HEK293T (cell line): Measurements from ENCODE around the gene THSD4.

Experiments
- CTCF ChIA-PET: fragments of 350-600 bp; formaldehyde crosslinking; extraction: SDS; loops from one replicate; lab custom pipeline; 2021; ENCODE audit warnings: antibody characterized with exemption, inconsistent platforms; lab: Yijun Ruan, JAX
- POLR2A ChIA-PET: fragments of 350-600 bp; formaldehyde crosslinking; extraction: SDS; loops from one replicate; lab custom pipeline; 2020; ENCODE audit warnings: antibody characterized with exemption, inconsistent platforms; lab: Yijun Ruan, JAX
- DNase-seq: peaks from one replicate; pipeline ENCODE4 v3.0.0; 2012; ENCODE audit warnings: mixed read lengths; ENCODE audit errors: extremely low spot score
- ARNT ChIP-seq: fragments of 450-650 bp; IDR thresholded peaks from 2 replicates; pipeline ENCODE4 v1.6.1; 2017; ENCODE audit warnings: mild to moderate bottlenecking
- BHLHE40 ChIP-seq: fragments of 450-650 bp; IDR thresholded peaks from 2 replicates; pipeline ENCODE4 v1.6.1; 2016; ENCODE audit warnings: mild to moderate bottlenecking, moderate library complexity, borderline replicate concordance
- CTBP1 ChIP-seq: fragments of 450-650 bp; IDR thresholded peaks from 2 replicates; pipeline ENCODE4 v1.6.1; 2016; ENCODE audit warnings: borderline replicate concordance
- ELF4 ChIP-seq: fragments of 450-650 bp; IDR thresholded peaks from 2 replicates; pipeline ENCODE4 v1.6.1; 2017; ENCODE audit warnings: antibody characterized with exemption
- FOXA1 ChIP-seq: fragments of 450-650 bp; IDR thresholded peaks from 2 replicates; pipeline ENCODE4 v1.6.1; 2016; ENCODE audit warnings: mild to moderate bottlenecking
- FOXK2 ChIP-seq: fragments of 450-650 bp; IDR thresholded peaks from 2 replicates; pipeline ENCODE4 v1.6.1; 2016; ENCODE audit warnings: mild to moderate bottlenecking
- FOXM1 ChIP-seq: fragments of 450-650 bp; IDR thresholded peaks from 2 replicates; pipeline ENCODE4 v1.6.1; 2017; ENCODE audit warnings: mild to moderate bottlenecking, borderline replicate concordance
- HDGF ChIP-seq: fragments of 450-650 bp; IDR thresholded peaks from 2 replicates; pipeline ENCODE4 v1.6.1; 2017; ENCODE audit warnings: antibody characterized with exemption, borderline replicate concordance
- L3MBTL2 ChIP-seq: fragments of 450-650 bp; conservative IDR thresholded peaks from 2 replicates; pipeline ENCODE4 v1.6.1; 2016; ENCODE audit warnings: mild to moderate bottlenecking
- LEF1 ChIP-seq: fragments of 450-650 bp; IDR thresholded peaks from 2 replicates; pipeline ENCODE4 v1.6.1; 2017; ENCODE audit warnings: mild to moderate bottlenecking, borderline replicate concordance
- NFRKB ChIP-seq: fragments of 450-650 bp; IDR thresholded peaks from 2 replicates; pipeline ENCODE4 v1.6.1; 2016; ENCODE audit warnings: mild to moderate bottlenecking, moderate library complexity
- SP1 ChIP-seq: fragments of 450-650 bp; IDR thresholded peaks from 2 replicates; pipeline ENCODE4 v1.6.1; 2017
- SUZ12 ChIP-seq: fragments of 450-650 bp; IDR thresholded peaks from 2 replicates; pipeline ENCODE4 v1.6.1; 2016; ENCODE audit warnings: mild to moderate bottlenecking
- TARDBP ChIP-seq: fragments of 450-650 bp; IDR thresholded peaks from 2 replicates; pipeline ENCODE4 v1.6.1; 2016
- ZNF384 ChIP-seq: fragments of 450-650 bp; IDR thresholded peaks from 2 replicates; pipeline ENCODE4 v1.6.1; 2016
- TF ChIP-seq, protein P1 (sequence below): fragments of 450-650 bp; IDR thresholded peaks from 2 replicates; pipeline ENCODE4 v1.6.1; 2016

Gene THSD4

GRCh38 chr15:71809346-71809745, 694.1 kb downstream of the THSD4 start:
- POLR2A ChIA-PET, result no interaction called here
- DNase-seq, result no peak
- CTCF ChIA-PET, result no interaction called here
- TF ChIP-seq L3MBTL2 (no peak), TARDBP (no peak), LEF1 (no peak), ARNT (no peak), FOXM1 (no peak), CTBP1 (no peak), ZNF384 (no peak), SP1 (no peak), FOXK2 (no peak), BHLHE40 (no peak), NFRKB (no peak), HDGF (no peak)

GRCh38 chr15:71810256-71811035, 695.2 kb downstream of the THSD4 start, which contains the start of gene NR2E3:
Gene NR2E3 (plus strand): TSS chr15:71810554. CDS start chr15:71810744, 190 bp downstream.
- DNase-seq, result no peak
- POLR2A ChIA-PET, result no interaction called here
- TF ChIP-seq ARNT (no peak), CTBP1 (no peak), SP1 (no peak), FOXK2 (no peak), TARDBP (no peak), FOXA1 (no peak)
- TF ChIP-seq, protein P1, sequence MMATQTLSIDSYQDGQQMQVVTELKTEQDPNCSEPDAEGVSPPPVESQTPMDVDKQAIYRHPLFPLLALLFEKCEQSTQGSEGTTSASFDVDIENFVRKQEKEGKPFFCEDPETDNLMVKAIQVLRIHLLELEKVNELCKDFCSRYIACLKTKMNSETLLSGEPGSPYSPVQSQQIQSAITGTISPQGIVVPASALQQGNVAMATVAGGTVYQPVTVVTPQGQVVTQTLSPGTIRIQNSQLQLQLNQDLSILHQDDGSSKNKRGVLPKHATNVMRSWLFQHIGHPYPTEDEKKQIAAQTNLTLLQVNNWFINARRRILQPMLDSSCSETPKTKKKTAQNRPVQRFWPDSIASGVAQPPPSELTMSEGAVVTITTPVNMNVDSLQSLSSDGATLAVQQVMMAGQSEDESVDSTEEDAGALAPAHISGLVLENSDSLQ, result no peak
- CTCF ChIA-PET, result no interaction called here

GRCh38 chr15:71811036-71811736, 695.9 kb downstream of the THSD4 start:
- ChIA-PET POLR2A (no interaction called here), CTCF (no interaction called here)
- TF ChIP-seq ARNT, result no peak
- no peak for TF ChIP-seq FOXM1
- no peak for TF ChIP-seq LEF1
- no peak for TF ChIP-seq NFRKB
- no peak for TF ChIP-seq TARDBP
- no peak for TF ChIP-seq SP1
- TF ChIP-seq ZNF384, result no peak
- no peak for TF ChIP-seq CTBP1
- no peak for TF ChIP-seq FOXK2
- no peak for TF ChIP-seq SUZ12
- no peak for TF ChIP-seq ELF4
- DNase-seq, result no peak

DNA sequence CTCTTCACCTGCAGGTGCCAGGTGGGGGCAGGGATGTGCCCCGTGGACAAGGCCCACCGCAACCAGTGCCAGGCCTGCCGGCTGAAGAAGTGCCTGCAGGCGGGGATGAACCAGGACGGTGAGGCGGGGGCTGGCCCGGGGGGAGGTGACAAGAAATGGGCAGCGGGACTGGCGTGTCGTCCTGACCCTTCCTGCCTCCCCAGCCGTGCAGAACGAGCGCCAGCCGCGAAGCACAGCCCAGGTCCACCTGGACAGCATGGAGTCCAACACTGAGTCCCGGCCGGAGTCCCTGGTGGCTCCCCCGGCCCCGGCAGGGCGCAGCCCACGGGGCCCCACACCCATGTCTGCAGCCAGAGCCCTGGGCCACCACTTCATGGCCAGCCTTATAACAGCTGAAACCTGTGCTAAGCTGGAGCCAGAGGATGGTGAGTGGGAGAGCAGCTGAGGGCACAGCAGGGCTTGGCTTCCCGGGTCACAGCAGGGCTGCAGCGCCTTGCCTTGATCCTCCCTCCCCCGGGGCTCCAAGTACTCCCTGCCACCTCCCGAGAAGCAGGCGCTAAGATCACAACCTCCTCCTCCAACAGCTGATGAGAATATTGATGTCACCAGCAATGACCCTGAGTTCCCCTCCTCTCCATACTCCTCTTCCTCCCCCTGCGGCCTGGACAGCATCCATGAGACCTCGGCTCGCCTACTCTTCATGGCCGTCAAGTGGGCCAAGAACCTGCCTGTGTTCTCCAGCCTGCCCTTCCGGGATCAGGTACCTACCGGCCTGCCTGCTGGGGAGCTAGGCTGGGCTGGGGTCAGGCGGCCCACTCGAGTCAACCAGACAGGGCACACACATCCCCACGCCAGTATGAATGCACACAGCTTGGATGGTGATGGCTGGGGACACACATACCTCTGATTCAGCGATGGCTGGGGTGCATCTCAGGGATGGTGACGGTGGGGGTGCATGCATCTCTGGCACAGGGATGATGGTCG, 696.8 kb downstream of the THSD4 start:
- ChIA-PET CTCF (no interaction called here), POLR2A (no interaction called here)
- TF ChIP-seq, protein P1, result no peak
- no peak for TF ChIP-seq NFRKB
- no peak for DNase-seq

- no peak for DNase-seq
- ChIA-PET POLR2A (no interaction called here), CTCF (no interaction called here)
- TF ChIP-seq HDGF (no peak), L3MBTL2 (no peak), NFRKB (no peak), FOXM1 (no peak), SP1 (no peak), SUZ12 (no peak), CTBP1 (no peak), ELF4 (no peak), TARDBP (no peak)
Observed at GRCh38 chr15:71812966-71813722, 697.9 kb downstream of the THSD4 start.
